Skin of body (tissue), 2 donors: Measurements from ENCODE around the gene EPM2AIP1. TPM values are rescaled to one million over a fixed set of nuclear protein-coding genes. Genes with fewer than 3 reads are reported as not detected.
"Not testable (repeated sequence)": the region's sequence is repeated elsewhere in the genome, so short reads cannot be mapped to it uniquely, and the experiment has no call there.

Experiments
- DNase-seq: peaks from one replicate; lab custom pipeline; 2025; lab: John Stamatoyannopoulos, UW
- total RNA-seq: library from RNA; depleted of rRNA; stranded (reverse); fragments of >200 nt; gene quantifications from one replicate; pipeline ENCODE4 v1.2.3, GENCODE V29; 2014

Gene EPM2AIP1
- total RNA-seq = 27.5 TPM

GRCh38 chr3:36992806-36993325 lies at the start of gene EPM2AIP1:
Gene EPM2AIP1, minus strand, starts transcription at chr3:36993131. Its CDS starts 54 bp downstream, at chr3:36993077.
- DNase-seq = no peak

GRCh38 chr3:37042712-37043111 lies 49.8 kb upstream of the EPM2AIP1 start:
- not testable (repeated sequence) for DNase-seq

GRCh38 chr3:37041546-37042195 lies 48.7 kb upstream of the EPM2AIP1 start:
- DNase-seq = no peak

- no peak for DNase-seq
Measured at GRCh38 chr3:37040231-37040630, 47.3 kb upstream of the EPM2AIP1 start.

GRCh38 chr3:37039161-37039846 lies 46.4 kb upstream of the EPM2AIP1 start:
- no peak for DNase-seq

GRCh38 chr3:37037352-37037751 lies 44.4 kb upstream of the EPM2AIP1 start:
- DNase-seq = no peak

- DNase-seq = no peak
Measured at GRCh38 chr3:37032961-37033360, 40.0 kb upstream of the EPM2AIP1 start.

GRCh38 chr3:37031096-37031682 lies 38.3 kb upstream of the EPM2AIP1 start:
- DNase-seq = no peak

GRCh38 chr3:37030588-37030987 lies 37.7 kb upstream of the EPM2AIP1 start:
- DNase-seq = no peak

- DNase-seq = no peak
Measured at GRCh38 chr3:37029516-37030163, 36.7 kb upstream of the EPM2AIP1 start.

- DNase-seq = no peak
Measured at GRCh38 chr3:37029111-37029510, 36.2 kb upstream of the EPM2AIP1 start.

- no peak for DNase-seq
Measured at GRCh38 chr3:37028329-37028728, 35.4 kb upstream of the EPM2AIP1 start.

GRCh38 chr3:37026851-37027250 lies 33.9 kb upstream of the EPM2AIP1 start:
- DNase-seq = no peak

GRCh38 chr3:37025561-37026335 lies 32.8 kb upstream of the EPM2AIP1 start:
- no peak for DNase-seq

GRCh38 chr3:37024820-37025405 lies 32.0 kb upstream of the EPM2AIP1 start:
- no peak for DNase-seq

GRCh38 chr3:37024092-37024491 lies 31.2 kb upstream of the EPM2AIP1 start:
- DNase-seq = no peak

- no peak for DNase-seq
Measured at GRCh38 chr3:37017683-37018082, 24.8 kb upstream of the EPM2AIP1 start.

GRCh38 chr3:37016903-37017302 lies 24.0 kb upstream of the EPM2AIP1 start:
- no peak for DNase-seq

GRCh38 chr3:37015642-37016041 lies 22.7 kb upstream of the EPM2AIP1 start:
- no peak for DNase-seq

- no peak for DNase-seq
Measured at GRCh38 chr3:37014620-37015019, 21.7 kb upstream of the EPM2AIP1 start.
